Activated T-cell treated with anti-CD3 and anti-CD28 coated beads, Interleukin-2, amount 50 U/mL, for 1 hour (primary cell): ENCODE measurements around the gene EHMT1.

Source experiments
- DNase-seq: peaks from one replicate; pipeline ENCODE4 v3.0.0-alpha.2; 2020

EHMT1 gene

DNA sequence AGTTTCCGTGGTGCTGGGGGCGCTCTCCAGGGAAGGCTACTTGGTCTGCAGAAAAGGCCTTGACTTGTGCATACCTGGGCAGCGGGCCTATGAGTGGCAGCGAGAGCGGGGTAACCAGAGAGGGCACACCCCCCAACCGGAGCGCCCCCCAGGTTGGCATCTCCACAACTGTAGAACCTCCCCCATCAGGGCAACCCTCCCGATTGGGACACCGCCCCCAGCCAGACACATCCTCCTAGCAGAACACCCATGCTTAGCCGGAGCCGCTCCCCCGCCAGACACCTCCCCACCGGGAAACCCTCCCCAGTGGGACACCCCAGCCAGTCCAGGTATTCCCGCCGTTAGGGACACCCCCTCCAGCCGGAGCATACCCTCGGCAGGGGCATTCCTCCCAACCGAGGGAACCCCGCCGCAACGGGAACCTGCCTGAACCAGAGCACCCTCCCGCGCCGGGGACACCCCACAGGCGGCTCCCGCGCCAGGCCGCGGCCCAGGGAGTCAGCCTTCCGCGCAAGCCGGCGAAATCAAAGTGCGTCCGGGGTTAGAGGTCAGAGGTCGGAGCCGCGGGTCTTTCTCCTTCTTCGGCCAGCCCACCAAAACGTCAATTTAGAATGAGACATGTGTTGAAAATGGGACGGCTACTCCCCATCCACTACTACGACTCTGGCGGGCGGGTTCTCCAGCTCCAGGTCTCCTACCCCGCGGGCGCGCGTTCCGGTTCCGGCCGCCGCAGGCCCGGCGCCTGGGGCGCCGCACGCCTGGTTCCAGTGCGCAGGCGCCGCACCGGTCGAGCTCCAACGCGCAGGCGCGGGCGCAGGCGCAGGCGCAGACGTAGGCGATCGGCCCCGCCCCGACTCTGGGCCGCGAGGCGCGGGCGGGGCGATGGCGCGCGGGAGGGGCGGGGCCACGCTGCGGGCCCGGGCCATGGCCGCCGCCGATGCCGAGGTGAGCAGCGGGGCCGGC is at the start of gene EHMT1:
Gene EHMT1 (plus strand): TSS at position 901 of the 963 bp plus-strand sequence. CDS start 24 bp downstream, at position 925.
- DNase-seq, result peak; percentile 97

DNA sequence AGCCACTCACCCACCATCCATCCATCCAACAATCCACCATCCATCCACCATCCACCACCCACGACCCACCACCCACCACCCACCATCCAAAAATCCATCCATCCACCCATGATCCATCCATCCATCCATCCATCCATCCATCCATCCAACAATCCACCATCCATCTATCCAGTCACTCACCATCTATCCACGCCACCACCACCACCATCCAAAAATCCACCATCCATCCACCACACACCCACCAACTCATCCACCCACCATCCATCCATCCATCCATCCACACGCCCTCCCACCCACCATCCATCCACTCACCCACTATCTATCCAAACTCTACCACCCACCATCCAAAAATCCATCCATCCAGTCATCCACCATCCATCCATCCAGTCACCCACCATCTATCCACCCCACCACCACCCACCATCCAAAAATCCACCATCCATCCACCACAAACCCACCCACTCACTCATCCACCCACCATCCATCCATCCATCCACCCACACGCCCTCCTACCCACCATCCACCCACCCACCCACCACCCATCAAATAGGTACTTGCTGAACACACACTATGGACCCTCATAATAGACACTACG is 49.1 kb upstream of the EHMT1 start:
- DNase-seq, result no peak

DNA sequence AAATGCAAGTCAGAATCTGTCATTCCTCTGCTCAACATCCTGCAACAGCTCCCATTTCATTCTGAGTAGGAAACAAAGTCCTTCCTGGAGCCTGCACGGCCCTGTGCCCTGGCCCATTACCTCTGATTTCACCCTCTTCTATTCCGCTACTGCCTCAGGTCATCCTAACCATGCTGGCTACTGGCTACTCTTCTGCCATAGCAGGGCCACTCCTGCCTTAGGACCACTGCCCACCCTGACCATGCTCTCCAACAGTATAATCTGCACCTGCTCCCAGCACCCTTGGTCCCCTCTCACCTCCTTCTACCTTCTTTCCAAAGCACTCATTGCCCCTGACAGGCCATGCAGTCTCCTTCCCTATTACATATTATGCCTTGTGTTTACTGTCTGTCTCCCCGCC is 48.2 kb upstream of the EHMT1 start:
- DNase-seq, result no peak

DNA sequence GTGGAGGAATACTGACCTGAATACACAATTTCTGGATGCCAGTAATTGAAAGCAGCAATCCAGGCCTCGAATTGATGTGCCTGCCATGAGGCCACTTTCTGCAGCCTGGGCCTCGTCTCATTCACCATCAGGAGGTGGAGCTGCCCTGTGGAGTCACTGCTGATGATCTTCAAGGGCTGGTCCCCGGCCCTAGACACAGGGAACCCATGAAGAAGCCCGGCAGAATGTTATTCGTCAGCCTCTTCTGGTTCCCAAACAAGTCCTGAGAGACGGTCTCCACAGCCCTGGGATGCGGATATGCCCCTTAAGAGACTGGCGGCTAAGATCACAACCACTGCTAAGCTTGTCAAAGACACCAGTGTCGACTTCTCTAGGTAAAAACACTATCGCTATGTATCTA is 44.6 kb upstream of the EHMT1 start:
- DNase-seq, result no peak

DNA sequence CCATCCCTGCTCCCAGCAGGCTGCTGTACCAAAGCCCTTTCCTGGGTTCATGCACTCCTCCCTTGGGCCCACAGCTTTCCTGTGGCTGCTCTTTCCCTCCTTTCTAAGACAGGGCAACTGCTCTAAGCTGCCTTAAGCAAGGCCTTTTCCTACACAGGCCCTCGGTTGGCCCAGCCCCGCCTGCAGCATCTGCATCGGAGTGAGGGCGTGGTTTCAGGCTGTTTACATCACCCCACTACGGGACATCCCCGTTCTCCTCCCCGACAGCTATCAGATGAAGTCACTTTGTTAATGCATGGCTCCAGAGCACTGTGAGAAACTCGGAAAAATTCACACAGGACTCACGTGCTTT is 43.5 kb upstream of the EHMT1 start:
- DNase-seq, result no peak

DNA sequence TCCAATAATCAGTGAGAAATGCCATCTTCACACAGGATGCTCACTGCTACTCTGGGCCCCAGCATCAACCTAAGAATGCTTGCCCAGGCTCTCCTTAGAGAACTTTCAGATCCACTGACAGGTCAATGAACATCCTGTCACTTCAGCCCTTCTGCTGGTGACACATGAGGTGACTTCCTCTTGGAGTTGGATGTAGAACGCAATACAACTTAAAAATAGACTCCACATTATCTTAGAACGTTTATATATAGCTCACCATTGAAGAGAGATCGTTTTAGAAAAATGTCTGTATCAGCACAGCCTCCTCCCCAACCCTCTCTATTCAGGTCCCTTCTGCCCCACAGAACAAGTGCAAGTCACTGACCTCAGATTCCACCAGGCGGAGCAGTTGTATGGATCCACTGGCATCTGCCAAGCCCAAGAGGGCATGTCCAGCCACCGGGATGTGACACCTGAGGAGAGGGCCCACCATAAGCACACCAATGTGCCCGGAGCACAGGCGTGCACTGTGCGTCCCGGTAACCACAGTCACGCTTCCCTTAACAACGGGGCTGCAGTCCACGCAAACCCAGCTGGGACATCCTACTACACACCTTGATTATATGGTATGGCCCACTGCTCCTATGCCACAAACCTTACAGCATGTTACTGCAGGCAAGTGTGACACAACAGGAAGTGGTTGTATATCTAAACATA is 42.9 kb upstream of the EHMT1 start:
- DNase-seq, result no peak

DNA sequence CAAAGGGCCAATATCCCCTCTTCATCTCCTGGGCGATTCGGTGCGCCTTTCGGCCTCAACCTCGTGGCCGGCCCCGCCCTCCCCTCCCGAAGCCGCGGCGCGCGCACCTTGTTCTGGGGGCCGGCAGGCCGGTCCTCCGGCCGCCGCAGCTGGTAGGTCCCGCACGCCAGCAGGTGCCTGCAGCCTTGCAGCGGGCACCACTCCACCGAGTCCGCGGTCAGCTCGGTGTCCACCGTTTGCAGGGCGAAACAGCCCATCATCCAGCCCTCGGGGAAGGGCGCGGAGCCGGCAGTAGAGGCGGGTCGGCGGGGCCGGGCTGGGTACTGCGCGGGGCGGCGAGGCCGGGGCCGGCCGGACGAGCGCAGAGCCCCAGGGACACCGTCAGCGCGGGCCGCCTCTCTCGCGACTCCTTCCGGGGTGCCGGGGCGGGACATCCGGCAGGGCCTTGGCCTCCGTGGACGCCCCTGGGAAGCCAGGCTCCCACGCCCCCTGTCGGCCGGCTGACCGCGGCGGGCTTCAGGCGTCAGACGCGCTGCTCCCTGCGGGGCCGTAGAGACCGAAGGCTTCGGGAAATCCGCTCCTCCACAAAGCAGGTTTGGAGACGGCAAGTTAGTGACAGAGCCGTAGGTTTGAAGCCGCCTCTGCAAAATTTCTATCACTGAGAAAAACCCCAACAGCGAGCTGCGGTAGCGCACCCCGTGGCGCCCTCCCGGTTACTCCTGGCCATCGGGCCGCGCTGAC is 40.1 kb upstream of the EHMT1 start, which contains the start of gene DPH7:
Gene DPH7 (minus strand): TSS at position 408 of the 741 bp plus-strand sequence. CDS start 148 bp downstream, at position 260.
- DNase-seq, result peak; percentile 97

DNA sequence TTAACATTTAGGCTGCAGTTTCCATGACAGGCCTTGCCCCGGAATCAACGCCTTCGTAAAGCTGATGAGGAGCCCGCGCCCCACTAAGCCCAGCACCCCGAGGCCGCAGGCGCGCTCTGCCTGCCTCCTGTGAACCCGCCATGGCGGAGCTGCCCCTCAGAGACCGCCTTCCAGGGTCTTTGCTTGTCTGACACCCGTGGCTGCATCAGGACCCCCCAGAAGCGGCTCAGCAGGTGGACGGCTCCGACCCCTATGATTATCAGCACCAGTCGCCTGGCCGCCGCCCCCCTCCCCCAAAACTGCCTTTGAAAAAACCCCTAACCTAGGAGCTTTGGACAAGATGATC is 39.6 kb upstream of the EHMT1 start:
- DNase-seq, result no peak

DNA sequence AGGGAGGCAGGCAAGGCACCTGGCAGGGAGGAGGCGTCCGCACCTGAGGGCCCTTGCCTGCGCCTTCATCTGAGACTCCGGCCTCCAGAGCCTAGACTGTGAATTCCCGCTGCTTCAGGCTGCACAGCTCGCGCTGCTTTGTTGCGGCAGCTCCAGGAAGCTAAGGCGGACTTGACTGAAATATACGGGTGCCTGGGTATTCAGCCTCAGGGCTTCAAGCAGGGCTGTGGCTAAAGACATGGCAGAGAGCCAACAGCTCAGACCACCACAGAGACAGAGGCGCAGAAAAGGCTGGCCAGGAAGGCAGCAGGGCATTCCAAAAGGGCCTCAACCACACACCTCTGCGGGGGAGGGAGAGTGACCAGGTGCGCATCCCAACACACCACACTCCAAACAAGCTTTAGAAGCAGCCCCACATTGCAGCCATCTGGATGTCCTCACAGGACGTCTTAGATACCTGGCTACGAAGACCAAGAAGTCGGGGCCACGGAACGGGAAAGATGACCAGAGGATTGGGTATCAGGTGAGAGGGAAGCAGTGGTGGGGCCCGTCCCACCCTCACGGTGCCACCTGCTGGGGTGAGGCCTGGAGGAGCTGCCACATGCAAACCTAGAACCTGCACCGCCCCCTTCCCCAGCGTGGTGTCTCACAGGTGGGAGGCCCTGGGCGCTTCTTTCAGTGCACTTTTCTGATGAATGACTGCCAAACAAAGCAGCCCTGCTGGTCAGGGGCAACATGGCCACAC is 38.4 kb upstream of the EHMT1 start:
- DNase-seq, result no peak

DNA sequence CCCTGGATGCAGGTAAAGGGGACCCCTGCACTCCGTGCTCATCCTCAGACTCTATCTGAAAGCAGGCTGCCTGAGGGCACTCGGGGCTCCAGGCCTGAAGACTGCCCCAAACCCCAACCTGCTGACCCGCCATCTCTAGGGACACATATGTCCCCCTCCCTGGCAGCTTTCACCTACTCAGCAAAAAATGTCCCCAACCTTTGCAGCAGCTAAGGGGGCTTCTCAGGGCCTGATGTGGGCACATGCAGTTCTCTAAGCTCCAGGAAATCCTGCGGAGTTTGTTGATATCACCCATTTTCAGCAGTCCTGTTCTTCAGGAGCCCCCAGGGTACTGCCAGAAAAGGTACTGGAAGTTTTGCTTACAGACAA is 37.9 kb upstream of the EHMT1 start:
- DNase-seq, result no peak

DNA sequence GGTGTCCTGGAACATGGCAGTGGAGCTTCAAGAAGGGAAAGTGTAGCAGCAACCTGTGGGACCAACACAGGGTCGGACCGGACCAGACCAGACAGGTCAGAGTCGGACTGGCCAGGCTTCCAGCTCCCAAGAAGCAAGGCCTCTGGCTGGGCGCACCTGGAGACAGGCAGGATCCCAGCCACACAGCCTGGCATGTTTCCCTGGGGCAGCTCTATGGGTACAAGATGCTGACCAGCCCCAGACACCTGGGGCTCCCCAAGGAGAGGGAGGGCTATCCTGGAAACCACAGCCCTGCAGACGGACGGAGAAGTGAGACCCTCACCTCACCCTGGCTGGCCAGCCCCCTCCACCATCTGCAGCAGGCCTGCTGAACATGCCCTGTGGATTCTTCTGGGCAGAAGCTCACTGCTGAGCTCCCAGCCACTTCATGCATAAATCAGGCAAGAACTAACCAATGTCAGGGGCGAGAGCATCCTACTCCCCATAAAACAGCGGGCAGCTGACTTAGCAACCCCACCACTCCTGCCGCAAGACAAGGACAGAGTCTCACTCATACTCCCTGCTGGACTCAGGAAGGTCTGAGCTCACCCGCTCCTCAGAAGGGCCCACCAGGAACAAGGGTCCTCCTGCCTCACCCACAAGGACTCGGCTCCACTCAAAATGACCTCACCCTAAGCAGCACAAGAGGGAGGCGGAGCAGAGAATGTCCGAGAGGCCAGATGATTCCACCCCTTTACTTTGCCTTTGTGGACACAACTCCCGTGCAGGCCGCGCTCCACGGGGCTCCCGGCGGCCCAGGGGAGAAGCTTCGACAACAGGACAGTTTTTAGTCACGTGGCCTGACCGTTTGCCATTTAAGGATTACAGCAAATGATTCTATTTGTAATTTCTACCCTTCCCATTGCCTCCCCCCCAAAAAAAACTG is 37.2 kb upstream of the EHMT1 start:
- no peak for DNase-seq

DNA sequence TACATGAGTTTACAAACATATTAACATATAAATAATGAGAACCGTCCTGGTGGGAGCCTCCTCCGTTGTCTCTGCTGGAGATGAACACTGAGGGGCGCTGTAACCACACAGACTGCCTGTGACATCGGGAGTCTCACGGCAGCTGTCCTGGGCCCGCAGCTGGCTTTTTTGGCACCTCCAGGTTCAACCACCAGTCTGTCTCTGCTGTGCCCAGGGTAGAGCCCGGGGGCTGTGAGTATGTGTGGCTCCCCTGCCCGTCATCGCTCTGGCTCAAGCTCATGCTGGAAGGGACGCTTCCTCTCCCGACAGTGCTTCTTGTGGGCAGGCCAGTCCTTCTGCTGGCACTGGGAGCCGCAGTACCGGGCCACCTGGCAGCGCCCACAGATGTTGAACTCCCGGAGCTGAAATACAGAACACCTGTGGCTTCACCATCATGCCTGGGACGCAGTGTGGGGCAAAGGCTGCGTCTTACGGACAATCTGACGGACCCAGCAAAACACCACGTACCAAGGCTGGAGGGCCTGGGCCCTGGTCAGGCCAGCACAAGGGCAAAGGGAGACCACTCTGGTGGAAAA is 36.4 kb upstream of the EHMT1 start:
- no peak for DNase-seq

DNA sequence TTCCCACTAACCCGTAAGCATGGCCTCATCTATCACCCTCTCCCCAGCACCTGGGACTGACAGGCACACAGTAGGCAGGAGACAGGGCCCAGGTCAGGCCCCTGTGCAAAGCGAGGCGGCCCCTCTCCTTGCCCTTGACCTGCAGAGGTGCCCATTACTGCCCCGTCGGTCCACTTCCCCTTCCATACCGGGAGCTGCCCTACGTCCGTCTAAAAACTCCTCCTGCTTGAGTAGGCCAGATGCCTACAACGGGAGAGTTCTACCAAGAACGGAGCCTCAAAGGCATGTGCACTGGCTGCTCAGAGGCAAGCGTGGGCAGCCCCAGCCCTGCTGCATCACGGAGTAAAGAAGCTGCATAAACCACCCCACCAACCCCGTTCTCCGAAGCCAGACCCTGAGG is 35.5 kb upstream of the EHMT1 start:
- no peak for DNase-seq

DNA sequence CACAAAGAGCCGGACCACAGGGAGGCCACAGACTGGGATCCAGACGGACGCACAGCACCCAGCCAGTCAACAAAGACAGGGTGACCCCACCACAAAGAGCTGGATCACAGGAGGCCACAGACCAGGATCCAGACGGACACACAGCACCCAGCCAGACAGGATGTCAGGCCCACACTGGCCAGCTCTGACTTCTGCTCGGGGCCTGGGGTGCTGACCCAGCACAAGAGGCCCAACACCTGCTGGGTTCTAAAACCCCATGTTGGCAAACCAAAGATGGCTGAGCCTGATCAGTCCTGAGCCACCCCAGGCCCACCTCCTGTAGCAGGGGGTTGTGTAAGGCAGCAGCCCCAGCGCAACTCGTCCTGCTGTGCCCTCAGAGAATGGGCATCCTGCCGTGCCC is 34.8 kb upstream of the EHMT1 start:
- DNase-seq, result no peak

DNA sequence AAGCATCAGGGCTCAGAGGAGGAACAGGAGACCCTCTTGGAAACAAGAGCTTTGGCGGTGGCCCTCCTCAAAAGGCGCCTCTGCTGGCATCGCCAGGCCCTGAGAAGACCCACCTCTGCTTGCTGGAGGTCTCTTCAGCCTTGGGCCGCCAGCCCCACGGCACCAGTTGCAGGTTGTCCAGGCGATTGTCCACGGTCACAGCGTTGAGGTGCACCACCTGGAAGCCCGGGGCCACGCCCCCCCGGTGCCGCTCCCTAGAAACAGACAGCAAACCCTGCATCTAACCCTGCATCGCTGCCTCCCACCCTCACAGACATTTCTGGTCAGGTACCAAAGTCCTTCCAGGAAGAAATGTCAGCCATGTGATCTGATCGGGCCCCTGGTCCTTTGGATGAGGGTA is 32.0 kb upstream of the EHMT1 start:
- no peak for DNase-seq

DNA sequence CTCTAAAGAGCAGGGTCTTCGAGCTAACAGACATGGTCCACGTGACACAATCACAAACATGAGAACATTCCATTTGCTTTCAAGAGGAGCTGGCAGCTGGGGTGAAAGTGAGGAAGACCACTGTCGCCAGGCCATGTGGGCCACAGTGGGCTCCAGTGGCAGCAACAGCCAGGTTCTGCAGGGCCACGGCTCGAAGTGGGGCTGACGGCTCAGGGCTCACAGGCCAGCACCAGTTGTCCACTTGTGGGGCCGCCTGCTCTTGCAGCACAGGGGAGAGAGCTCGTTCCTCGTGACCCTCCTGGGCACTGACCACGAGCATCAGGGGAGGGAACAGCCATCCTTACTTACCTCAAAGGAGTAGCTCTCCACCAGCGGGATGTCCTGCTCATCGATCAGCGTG is 30.5 kb upstream of the EHMT1 start:
- no peak for DNase-seq

DNA sequence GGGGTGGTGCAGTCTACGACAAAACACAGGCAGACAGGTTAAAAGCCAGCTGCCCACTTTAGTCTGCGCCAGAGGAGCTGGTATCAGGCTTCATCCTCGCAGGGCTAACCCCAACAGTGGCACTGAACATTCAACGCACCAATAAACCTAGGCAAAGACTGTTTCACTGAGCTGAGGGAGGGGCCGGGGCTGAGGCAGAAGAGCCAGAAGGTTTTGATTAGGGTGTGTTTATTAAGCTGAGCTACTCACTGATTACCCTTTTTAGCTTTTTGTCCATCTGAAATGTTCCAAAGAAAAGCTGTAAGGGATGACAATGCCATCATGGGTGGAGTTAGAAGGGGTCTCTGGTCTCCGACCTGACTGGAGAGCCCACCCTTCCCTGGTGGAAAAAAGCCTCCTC is 29.9 kb upstream of the EHMT1 start:
- DNase-seq, result no peak

DNA sequence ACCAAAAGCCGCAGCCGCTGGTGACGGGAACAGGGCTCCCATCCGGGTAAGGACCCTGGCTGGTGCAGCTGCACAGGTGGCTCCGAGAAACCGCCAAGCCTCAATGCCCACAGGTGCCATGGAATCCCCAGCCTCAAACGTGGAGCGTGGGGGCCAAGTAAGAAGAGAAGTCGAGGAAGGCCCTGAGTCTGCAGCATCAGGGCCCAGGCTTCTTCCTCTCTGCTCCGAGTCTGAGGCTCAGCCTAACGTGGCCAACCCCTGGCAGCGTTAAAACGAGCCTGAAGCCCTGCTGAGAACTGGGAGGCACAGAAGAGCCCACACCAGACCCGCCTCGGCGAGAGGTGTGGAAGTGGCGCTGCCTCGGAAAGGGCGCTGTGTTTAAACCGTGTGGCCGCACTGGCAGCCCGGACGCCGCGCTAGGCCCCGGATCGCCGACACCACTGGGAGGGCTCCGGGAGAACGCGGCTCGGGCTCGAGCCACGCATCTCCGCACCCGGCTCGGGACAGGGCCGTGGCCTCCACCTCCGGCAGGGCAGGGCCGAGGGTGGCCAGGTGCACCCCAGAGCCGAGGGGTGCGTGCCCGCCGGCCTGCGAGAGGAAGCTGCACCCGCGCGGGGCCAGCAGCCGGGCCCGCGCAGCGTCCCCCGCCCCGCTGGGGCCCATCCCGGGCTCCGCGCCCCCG is 29.2 kb upstream of the EHMT1 start:
- DNase-seq, result peak; percentile 39

DNA sequence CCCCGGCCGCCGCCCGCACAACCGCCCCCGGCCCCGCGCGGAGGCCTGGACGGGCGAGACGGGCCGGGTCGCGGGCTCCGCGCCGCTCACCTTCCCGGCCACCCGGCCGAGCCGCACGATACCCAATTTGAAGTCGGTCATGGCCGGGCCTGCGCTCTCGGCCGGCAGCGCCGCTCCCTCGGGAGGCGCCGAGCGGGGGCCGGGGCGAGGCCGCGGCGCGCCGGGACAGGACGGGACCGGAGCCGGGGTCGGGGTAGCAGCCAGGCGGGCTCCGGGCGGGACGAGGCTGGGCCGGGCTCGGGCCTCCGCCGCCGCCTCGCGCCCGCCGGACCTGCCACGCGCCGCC is 28.7 kb upstream of the EHMT1 start:
- no peak for DNase-seq
